Smooth muscle cell (in vitro differentiated cells): Measurements from ENCODE around the gene AMBRA1. TPM values are rescaled to one million over a fixed set of nuclear protein-coding genes. Genes with fewer than 3 reads are reported as not detected.

ENCODE experiments used
- DNase-seq: peaks from one replicate; lab custom pipeline; 2025; ENCODE audit not compliant: unreplicated experiment; lab: John Stamatoyannopoulos, UW
- H2AFZ ChIP-seq: fragments of 200-600 bp; sonication (generic); 2 replicates; pipeline ENCODE4 v1.6.0; 2016; ENCODE audit warnings: antibody characterized with exemption, low read depth, mild to moderate bottlenecking
- H3F3A ChIP-seq: fragments of 200-600 bp; sonication (generic); 2 replicates; pipeline ENCODE4 v1.6.0; 2017; ENCODE audit warnings: antibody characterized with exemption, low read depth
- H3K27ac ChIP-seq: fragments of 200-600 bp; sonication (generic); 2 replicates; pipeline ENCODE4 v1.5.1; 2016; ENCODE audit warnings: low read depth, mild to moderate bottlenecking
- H3K27me3 ChIP-seq: fragments of 200-600 bp; sonication (generic); 2 replicates; pipeline ENCODE4 v1.6.1; 2016; ENCODE audit warnings: low read depth, mild to moderate bottlenecking
- H3K36me3 ChIP-seq: fragments of 200-600 bp; sonication (generic); 2 replicates; pipeline ENCODE4 v1.5.1; 2016; ENCODE audit warnings: low read depth
- H3K4me1 ChIP-seq: fragments of 200-600 bp; sonication (generic); 2 replicates; pipeline ENCODE4 v1.5.1; 2016; ENCODE audit warnings: low read depth
- H3K4me2 ChIP-seq: fragments of 200-600 bp; sonication (generic); 2 replicates; pipeline ENCODE4 v1.6.0; 2016; ENCODE audit warnings: mild to moderate bottlenecking
- H3K4me3 ChIP-seq: fragments of 200-600 bp; sonication (generic); 2 replicates; pipeline ENCODE4 v1.5.1; 2016; ENCODE audit warnings: mild to moderate bottlenecking
- H3K79me2 ChIP-seq: fragments of 200-600 bp; sonication (generic); 2 replicates; pipeline ENCODE4 v1.6.0; 2016; ENCODE audit warnings: low read depth, mild to moderate bottlenecking
- H3K9ac ChIP-seq: fragments of 200-600 bp; sonication (generic); 2 replicates; pipeline ENCODE4 v1.6.0; 2016; ENCODE audit warnings: low read depth
- H3K9me3 ChIP-seq: fragments of 200-600 bp; sonication (generic); replicated peaks from 2 replicates; pipeline ENCODE4 v1.5.1; 2016; ENCODE audit warnings: low read depth
- H4K20me1 ChIP-seq: fragments of 200-600 bp; sonication (generic); 2 replicates; pipeline ENCODE4 v1.6.0; 2016; ENCODE audit warnings: low read depth
- WGBS: methylation state at CpG from one replicate; pipeline ENCODE4 v1.1.7; 2016; ENCODE audit warnings: low lambda C conversion rate; 5-methylcytosine and 5-hydroxymethylcytosine counted together
- polyA plus RNA-seq: library from polyadenylated mRNA; unstranded; fragments of >200 nt; fragmentation: Nextera tagmentation; extraction: Ambion mirVana; gene quantifications from 2 replicates; pipeline ENCODE4 v1.2.1, GENCODE V29; 2016
- total RNA-seq: library from RNA; depleted of rRNA; stranded (reverse); fragments of >200 nt; gene quantifications from 2 replicates; pipeline ENCODE4 v1.2.3, GENCODE V29; 2014
- TF ChIP-seq, protein P1 (sequence below): fragments of 200-600 bp; sonication (generic); IDR thresholded peaks from 2 replicates; pipeline ENCODE4 v1.5.1; 2017; ENCODE audit warnings: borderline replicate concordance, mild to moderate bottlenecking, antibody characterized with exemption; ENCODE audit not compliant: insufficient read depth, poor library complexity, severe bottlenecking

Gene AMBRA1
- total and polyA plus RNA-seq, 2 experiments from 2014 or later = 10.3 to 38.3 TPM

DNA sequence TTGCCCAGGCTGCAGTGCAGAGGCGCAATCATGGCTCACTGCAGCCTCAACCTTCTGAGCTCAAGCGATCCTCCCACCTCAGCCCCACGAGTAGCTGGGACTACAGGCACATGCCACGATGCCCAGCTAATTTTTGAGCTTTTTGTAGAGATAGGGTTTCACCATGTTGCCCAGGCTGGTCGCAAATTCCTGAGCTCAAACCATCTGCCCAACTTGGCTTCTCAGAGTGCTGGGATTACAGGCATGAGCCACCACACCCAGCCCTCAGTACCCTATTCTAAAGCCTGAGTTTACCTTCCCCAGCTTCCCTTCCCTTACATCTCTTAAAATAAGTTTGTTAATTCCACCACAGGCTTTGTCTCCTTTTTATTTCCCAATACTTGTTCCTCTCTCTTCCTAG, 59.1 kb downstream of the AMBRA1 start:
- H3K79me2 ChIP-seq = peaks cover 96% of the 10 kb centered on the region
- H3K27me3 ChIP-seq = no peaks in the 10 kb centered on the region
- H3F3A ChIP-seq = peaks cover 3% of the 10 kb centered on the region
- no peaks in the 10 kb centered on the region for H3K9me3 ChIP-seq
- WGBS = 90% methylated on average over 5 of the region's 5 CpGs
- DNase-seq = no peak
- H3K4me2 ChIP-seq = no peak overlapping the region
- H3K4me1 ChIP-seq = peaks cover 3% of the 10 kb centered on the region
- H2AFZ ChIP-seq = no peak overlapping the region
- TF ChIP-seq, protein P1, sequence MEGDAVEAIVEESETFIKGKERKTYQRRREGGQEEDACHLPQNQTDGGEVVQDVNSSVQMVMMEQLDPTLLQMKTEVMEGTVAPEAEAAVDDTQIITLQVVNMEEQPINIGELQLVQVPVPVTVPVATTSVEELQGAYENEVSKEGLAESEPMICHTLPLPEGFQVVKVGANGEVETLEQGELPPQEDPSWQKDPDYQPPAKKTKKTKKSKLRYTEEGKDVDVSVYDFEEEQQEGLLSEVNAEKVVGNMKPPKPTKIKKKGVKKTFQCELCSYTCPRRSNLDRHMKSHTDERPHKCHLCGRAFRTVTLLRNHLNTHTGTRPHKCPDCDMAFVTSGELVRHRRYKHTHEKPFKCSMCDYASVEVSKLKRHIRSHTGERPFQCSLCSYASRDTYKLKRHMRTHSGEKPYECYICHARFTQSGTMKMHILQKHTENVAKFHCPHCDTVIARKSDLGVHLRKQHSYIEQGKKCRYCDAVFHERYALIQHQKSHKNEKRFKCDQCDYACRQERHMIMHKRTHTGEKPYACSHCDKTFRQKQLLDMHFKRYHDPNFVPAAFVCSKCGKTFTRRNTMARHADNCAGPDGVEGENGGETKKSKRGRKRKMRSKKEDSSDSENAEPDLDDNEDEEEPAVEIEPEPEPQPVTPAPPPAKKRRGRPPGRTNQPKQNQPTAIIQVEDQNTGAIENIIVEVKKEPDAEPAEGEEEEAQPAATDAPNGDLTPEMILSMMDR = no peak
- H4K20me1 ChIP-seq = peaks cover 100% of the 10 kb centered on the region
- H3K27ac ChIP-seq = no peak overlapping the region
- H3K36me3 ChIP-seq = no peaks in the 10 kb centered on the region
- H3K9ac ChIP-seq = no peak overlapping the region
- H3K4me3 ChIP-seq = no peak overlapping the region

DNA sequence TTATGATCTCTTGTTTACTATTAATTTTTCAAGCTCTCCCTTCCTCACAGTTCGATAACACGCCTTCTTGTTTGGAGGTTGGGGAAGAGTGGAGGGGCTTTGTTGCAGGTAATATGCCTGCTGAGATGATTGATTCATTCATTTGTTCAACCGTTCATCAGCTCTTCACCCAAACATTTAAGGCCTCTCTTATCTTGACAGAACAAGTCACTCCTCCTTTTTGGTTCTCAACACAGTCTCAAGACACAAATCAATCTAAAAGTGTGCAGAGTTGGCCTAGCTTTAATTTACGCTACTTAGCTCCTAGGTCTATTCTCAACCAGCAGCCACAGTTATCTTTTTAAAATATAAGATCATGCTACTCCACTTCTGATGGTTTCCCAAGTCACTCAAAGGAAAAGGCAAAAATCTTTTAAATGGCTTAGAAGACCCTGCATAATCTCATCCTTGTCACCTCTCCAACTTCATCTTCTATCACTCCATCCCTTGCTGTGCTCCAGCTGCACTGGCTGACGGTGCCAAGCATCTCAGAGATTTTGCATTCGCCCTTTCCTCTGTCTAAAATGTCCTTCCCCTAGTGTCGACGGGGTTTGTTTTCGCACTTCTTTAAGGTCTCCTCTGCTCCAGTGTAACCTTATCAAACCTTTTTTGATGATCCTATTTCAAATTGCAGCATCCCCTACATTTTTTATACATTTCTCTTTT, 60.3 kb downstream of the AMBRA1 start:
- Histone ChIP-seq H3K27ac (no peak overlapping the region), H3K27me3 (no peaks in the 10 kb centered on the region), H3K4me3 (no peak overlapping the region), H3K4me1 (peaks cover 3% of the 10 kb centered on the region), H3K79me2 (peaks cover 91% of the 10 kb centered on the region), H3K36me3 (no peaks in the 10 kb centered on the region), H3K9me3 (no peaks in the 10 kb centered on the region), H4K20me1 (peaks cover 100% of the 10 kb centered on the region), H3K9ac (no peak overlapping the region), H3F3A (peaks cover 2% of the 10 kb centered on the region), H3K4me2 (no peak overlapping the region), H2AFZ (no peak overlapping the region)
- TF ChIP-seq, protein P1 = no peak
- WGBS = 95% methylated on average over 9 of the region's 9 CpGs
- DNase-seq = no peak

DNA sequence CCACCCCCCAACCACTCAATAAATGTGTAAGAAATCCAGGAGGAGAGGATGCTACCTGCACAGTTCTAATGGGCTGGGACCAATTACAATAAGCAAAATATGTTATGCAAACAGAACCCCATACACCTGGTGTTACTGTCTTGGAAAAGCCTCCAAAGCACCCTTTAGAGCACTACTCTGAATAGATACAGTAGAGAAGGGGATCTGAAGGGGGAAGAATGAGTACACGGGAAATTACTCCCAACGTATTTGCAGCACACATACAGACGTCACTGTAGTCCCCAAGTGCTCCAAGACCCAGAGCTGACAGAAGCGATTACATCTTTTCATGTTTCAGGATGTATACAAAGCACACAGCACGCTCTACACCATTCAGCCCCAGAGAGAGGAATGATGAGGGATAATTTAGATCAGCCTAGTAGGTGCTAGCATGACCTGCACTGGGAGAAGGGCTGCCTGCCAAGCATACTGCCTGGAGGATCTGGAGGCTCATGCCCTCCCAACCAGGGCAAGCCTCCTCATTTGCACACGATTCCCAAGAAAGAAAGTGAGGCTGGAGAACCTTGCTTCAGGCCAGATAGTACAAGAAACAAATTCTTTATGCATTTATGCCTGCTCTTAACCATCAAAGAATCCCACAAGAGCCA, 63.8 kb downstream of the AMBRA1 start:
- Histone ChIP-seq H3K4me1 (no peaks in the 10 kb centered on the region), H3K4me2 (no peak overlapping the region), H3K79me2 (peaks cover 91% of the 10 kb centered on the region), H4K20me1 (peaks cover 96% of the 10 kb centered on the region), H3K27ac (no peak overlapping the region), H3K36me3 (no peaks in the 10 kb centered on the region), H3K9me3 (no peaks in the 10 kb centered on the region), H3K9ac (no peak overlapping the region), H3F3A (no peaks in the 10 kb centered on the region), H3K4me3 (no peak overlapping the region), H2AFZ (no peak overlapping the region), H3K27me3 (no peaks in the 10 kb centered on the region)
- no peak for DNase-seq
- 89% methylated on average over 6 of the region's 6 CpGs for WGBS
- TF ChIP-seq, protein P1 = no peak
